HL-60 (cell line): ENCODE data around the gene KCNQ1.

Source experiments
- GABPA ChIP-seq: IDR thresholded peaks from 2 replicates; pipeline ENCODE4 v1.6.1; 2012; ENCODE audit warnings: low read depth
- POLR2AphosphoS5 ChIP-seq: IDR thresholded peaks from 2 replicates; pipeline ENCODE4 v1.6.1; 2012; ENCODE audit warnings: low read depth
- TF ChIP-seq, protein P1 (sequence below): IDR thresholded peaks from one replicate; pipeline ENCODE4 v1.5.1; 2011; ENCODE audit warnings: low read length, control low read depth, inconsistent platforms; ENCODE audit not compliant: insufficient read depth
- TF ChIP-seq, protein P2 (sequence below): IDR thresholded peaks from 2 replicates; pipeline ENCODE4 v1.6.1; 2012; ENCODE audit warnings: low read depth; ENCODE audit not compliant: insufficient replicate concordance

DNA sequence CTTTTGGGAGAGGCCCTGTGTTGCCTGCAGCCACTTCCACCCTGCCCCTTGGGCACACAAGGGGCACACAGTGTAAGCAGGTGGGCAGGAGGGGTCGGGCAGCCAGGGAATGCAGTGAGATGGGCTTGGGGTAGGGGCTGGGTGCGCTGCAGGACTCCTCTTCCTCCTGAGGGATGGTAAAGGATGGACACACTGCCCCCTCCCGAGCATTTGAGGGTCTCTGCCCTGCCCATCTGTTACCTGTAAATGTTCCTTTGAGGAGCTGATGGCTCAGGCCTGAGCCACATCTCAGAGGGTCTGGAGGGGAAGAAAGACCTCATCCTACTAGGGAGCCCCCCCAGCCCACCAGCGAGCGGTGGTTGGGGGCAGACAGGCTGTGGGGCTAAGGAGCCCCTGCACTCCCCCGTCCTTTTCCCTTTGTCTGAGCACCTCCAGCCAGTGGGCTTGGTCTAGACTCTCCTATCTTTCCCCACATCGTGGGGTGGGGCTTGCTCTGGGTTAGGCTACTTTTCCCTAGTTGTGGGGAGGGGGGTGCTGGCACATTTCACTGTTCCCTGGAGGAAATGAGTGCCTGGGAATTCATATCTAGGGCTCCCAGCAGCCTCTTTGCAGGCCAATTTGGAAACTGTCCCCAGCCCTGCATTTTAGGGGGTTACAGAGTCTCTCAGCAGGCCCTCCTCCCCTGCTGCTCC lies 46.0 kb upstream of the KCNQ1 start:
- TF ChIP-seq, protein P1, sequence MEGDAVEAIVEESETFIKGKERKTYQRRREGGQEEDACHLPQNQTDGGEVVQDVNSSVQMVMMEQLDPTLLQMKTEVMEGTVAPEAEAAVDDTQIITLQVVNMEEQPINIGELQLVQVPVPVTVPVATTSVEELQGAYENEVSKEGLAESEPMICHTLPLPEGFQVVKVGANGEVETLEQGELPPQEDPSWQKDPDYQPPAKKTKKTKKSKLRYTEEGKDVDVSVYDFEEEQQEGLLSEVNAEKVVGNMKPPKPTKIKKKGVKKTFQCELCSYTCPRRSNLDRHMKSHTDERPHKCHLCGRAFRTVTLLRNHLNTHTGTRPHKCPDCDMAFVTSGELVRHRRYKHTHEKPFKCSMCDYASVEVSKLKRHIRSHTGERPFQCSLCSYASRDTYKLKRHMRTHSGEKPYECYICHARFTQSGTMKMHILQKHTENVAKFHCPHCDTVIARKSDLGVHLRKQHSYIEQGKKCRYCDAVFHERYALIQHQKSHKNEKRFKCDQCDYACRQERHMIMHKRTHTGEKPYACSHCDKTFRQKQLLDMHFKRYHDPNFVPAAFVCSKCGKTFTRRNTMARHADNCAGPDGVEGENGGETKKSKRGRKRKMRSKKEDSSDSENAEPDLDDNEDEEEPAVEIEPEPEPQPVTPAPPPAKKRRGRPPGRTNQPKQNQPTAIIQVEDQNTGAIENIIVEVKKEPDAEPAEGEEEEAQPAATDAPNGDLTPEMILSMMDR = no peak
- TF ChIP-seq POLR2AphosphoS5 (no peak), GABPA (no peak)
- TF ChIP-seq, protein P2, sequence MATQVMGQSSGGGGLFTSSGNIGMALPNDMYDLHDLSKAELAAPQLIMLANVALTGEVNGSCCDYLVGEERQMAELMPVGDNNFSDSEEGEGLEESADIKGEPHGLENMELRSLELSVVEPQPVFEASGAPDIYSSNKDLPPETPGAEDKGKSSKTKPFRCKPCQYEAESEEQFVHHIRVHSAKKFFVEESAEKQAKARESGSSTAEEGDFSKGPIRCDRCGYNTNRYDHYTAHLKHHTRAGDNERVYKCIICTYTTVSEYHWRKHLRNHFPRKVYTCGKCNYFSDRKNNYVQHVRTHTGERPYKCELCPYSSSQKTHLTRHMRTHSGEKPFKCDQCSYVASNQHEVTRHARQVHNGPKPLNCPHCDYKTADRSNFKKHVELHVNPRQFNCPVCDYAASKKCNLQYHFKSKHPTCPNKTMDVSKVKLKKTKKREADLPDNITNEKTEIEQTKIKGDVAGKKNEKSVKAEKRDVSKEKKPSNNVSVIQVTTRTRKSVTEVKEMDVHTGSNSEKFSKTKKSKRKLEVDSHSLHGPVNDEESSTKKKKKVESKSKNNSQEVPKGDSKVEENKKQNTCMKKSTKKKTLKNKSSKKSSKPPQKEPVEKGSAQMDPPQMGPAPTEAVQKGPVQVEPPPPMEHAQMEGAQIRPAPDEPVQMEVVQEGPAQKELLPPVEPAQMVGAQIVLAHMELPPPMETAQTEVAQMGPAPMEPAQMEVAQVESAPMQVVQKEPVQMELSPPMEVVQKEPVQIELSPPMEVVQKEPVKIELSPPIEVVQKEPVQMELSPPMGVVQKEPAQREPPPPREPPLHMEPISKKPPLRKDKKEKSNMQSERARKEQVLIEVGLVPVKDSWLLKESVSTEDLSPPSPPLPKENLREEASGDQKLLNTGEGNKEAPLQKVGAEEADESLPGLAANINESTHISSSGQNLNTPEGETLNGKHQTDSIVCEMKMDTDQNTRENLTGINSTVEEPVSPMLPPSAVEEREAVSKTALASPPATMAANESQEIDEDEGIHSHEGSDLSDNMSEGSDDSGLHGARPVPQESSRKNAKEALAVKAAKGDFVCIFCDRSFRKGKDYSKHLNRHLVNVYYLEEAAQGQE = no peak
